K562 (cell line): ENCODE measurements around the gene ARFGAP1.

ENCODE experiments used
- DDX20 ChIP-seq: fragments of 450-650 bp; IDR thresholded peaks from 2 replicates; pipeline ENCODE4 v1.6.1; 2016; ENCODE audit warnings: missing genetic modification characterization, low read depth, mild to moderate bottlenecking, missing compliant biosample characterization, moderate library complexity
- EZH2 ChIP-seq: IDR thresholded peaks from 2 replicates; pipeline ENCODE4 v1.6.1; 2012; ENCODE audit warnings: low read depth, mild to moderate bottlenecking, inconsistent platforms, low read length, borderline replicate concordance
- GABPB1 ChIP-seq: sonication (generic); formaldehyde crosslinking; IDR thresholded peaks from 2 replicates; pipeline ENCODE4 v1.8.0; 2022; ENCODE audit warnings: mild to moderate bottlenecking, missing genetic modification reagents
- LARP7 ChIP-seq: fragments of 450-650 bp; IDR thresholded peaks from 2 replicates; pipeline ENCODE4 v1.6.1; 2016
- POLR2AphosphoS5 ChIP-seq: IDR thresholded peaks from 2 replicates; pipeline ENCODE4 v1.6.1; 2011; ENCODE audit warnings: mild to moderate bottlenecking, low read depth, low read length, moderate library complexity; ENCODE audit not compliant: control insufficient read depth, insufficient read depth
- RBM39 ChIP-seq: fragments of 200-400 bp; formaldehyde crosslinking; optimal IDR thresholded peaks from 2 replicates; pipeline ENCODE3; 2018; ENCODE audit warnings: low read depth, low read length
- TF ChIP-seq, protein P1 (sequence below): fragments of 250-450 bp; sonication (Bioruptor Pico); IDR thresholded peaks from 2 replicates; pipeline ENCODE4 v1.5.0; 2022; ENCODE audit warnings: mild to moderate bottlenecking
- TF ChIP-seq, protein P2 (sequence below), 2 experiments: fragments of 450-650 bp; formaldehyde crosslinking in 1 of 2; IDR thresholded peaks; 2 replicates each; pipeline versions ENCODE4 v1.4.0 to v1.6.1; 2014 to 2020; ENCODE audit warnings: mild to moderate bottlenecking in 2 of 2, borderline replicate concordance in 1 of 2, low read depth in 1 of 2

DNA sequence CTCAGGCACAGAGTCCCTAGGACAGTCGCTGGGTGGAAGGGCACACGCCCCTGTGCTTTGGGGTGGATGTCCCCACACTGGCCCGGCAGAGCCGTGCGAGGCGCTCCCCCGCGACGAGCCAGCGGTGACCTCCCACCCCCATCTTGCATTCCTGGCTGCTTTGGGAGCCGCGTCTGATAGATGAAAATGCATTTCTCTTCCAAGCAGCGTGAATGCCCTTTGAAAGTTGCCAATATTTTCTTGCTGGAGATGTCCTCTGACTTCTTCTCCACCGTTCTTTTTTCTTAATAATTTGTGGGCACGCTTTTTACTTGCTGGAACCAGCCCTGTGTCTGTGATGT, 50.3 kb downstream of the ARFGAP1 start:
- TF ChIP-seq, protein P1, sequence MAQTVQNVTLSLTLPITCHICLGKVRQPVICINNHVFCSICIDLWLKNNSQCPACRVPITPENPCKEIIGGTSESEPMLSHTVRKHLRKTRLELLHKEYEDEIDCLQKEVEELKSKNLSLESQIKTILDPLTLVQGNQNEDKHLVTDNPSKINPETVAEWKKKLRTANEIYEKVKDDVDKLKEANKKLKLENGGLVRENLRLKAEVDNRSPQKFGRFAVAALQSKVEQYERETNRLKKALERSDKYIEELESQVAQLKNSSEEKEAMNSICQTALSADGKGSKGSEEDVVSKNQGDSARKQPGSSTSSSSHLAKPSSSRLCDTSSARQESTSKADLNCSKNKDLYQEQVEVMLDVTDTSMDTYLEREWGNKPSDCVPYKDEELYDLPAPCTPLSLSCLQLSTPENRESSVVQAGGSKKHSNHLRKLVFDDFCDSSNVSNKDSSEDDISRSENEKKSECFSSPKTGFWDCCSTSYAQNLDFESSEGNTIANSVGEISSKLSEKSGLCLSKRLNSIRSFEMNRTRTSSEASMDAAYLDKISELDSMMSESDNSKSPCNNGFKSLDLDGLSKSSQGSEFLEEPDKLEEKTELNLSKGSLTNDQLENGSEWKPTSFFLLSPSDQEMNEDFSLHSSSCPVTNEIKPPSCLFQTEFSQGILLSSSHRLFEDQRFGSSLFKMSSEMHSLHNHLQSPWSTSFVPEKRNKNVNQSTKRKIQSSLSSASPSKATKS (CRISPR knock-in tag), result no peak
- TF ChIP-seq GABPB1 (no peak), DDX20 (no peak), EZH2 (no peak), POLR2AphosphoS5 (no peak), LARP7 (no peak), RBM39 (no peak)
- TF ChIP-seq, protein P2, sequence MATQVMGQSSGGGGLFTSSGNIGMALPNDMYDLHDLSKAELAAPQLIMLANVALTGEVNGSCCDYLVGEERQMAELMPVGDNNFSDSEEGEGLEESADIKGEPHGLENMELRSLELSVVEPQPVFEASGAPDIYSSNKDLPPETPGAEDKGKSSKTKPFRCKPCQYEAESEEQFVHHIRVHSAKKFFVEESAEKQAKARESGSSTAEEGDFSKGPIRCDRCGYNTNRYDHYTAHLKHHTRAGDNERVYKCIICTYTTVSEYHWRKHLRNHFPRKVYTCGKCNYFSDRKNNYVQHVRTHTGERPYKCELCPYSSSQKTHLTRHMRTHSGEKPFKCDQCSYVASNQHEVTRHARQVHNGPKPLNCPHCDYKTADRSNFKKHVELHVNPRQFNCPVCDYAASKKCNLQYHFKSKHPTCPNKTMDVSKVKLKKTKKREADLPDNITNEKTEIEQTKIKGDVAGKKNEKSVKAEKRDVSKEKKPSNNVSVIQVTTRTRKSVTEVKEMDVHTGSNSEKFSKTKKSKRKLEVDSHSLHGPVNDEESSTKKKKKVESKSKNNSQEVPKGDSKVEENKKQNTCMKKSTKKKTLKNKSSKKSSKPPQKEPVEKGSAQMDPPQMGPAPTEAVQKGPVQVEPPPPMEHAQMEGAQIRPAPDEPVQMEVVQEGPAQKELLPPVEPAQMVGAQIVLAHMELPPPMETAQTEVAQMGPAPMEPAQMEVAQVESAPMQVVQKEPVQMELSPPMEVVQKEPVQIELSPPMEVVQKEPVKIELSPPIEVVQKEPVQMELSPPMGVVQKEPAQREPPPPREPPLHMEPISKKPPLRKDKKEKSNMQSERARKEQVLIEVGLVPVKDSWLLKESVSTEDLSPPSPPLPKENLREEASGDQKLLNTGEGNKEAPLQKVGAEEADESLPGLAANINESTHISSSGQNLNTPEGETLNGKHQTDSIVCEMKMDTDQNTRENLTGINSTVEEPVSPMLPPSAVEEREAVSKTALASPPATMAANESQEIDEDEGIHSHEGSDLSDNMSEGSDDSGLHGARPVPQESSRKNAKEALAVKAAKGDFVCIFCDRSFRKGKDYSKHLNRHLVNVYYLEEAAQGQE (IDR thresholded peaks at IDR 0.05; ENCODE audit: borderline replicate concordance), result no peak
- TF ChIP-seq, protein P2 (CRISPR knock-in tag; IDR thresholded peaks at IDR 0.05; ENCODE audit: low read depth), result no peak
